H1 (cell line): ENCODE measurements around the gene TMEM130. TPM values are rescaled to one million over a fixed set of nuclear protein-coding genes. Genes with fewer than 3 reads are reported as not detected.
"Not testable (repeated sequence)": the region's sequence is repeated elsewhere in the genome, so short reads cannot be mapped to it uniquely, and the experiment has no call there.

Experiments used
- CTCF ChIA-PET: fragments of 300-600 bp; sonication (Branson Sonifier 250); formaldehyde crosslinking; loops from one replicate; lab custom pipeline; 2021; ENCODE audit not compliant: partially characterized antibody; lab: Charles Lee
- POLR2A ChIA-PET: fragments of 300-600 bp; sonication (Branson Sonifier 250); formaldehyde crosslinking; loops from one replicate; lab custom pipeline; 2021; ENCODE audit warnings: inconsistent platforms; ENCODE audit not compliant: partially characterized antibody; lab: Charles Lee
- DNase-seq, 2 experiments: peaks; one replicate each; pipeline versions ENCODE4 v3.0.0 to v3.0.0-alpha.2; 2010 to 2022; ENCODE audit warnings: low spot score in 2 of 2, low read depth in 1 of 2, mixed read lengths in 1 of 2
- FAIRE-seq: peaks from 2 replicates; lab custom pipeline; 2011; peaks lifted over from hg19 to GRCh38; lab: Jason Lieb, UNC
- H2AFZ ChIP-seq: 2 replicates; pipeline ENCODE4 v1.8.1; 2012; ENCODE audit warnings: low read length, inconsistent platforms
- H2AK5ac ChIP-seq: 2 replicates; pipeline ENCODE4 v1.6.1; 2013; ENCODE audit warnings: low read depth, low read length
- H2BK120ac ChIP-seq: replicated peaks from 2 replicates; pipeline ENCODE3; 2013; ENCODE audit warnings: low read depth, low read length, inconsistent platforms
- H2BK12ac ChIP-seq: 2 replicates; pipeline ENCODE4 v1.6.1; 2013; ENCODE audit warnings: low read depth, low read length
- H2BK15ac ChIP-seq: 2 replicates; pipeline ENCODE4 v1.6.1; 2013; ENCODE audit warnings: low read length
- H2BK20ac ChIP-seq: 2 replicates; pipeline ENCODE4 v1.6.1; 2013; ENCODE audit warnings: low read length
- H2BK5ac ChIP-seq: 2 replicates; pipeline ENCODE4 v1.6.1; 2013; ENCODE audit warnings: low read depth, low read length
- H3K14ac ChIP-seq: 2 replicates; pipeline ENCODE4 v1.6.1; 2013; ENCODE audit warnings: inconsistent platforms; ENCODE audit not compliant: insufficient read length
- H3K18ac ChIP-seq: 2 replicates; pipeline ENCODE4 v1.6.1; 2013; ENCODE audit warnings: low read length; ENCODE audit errors: extremely low read depth
- H3K23ac ChIP-seq: 2 replicates; pipeline ENCODE4 v1.6.1; 2013; ENCODE audit warnings: inconsistent platforms; ENCODE audit not compliant: insufficient read length
- H3K23me2 ChIP-seq: 2 replicates; pipeline ENCODE4 v1.6.1; 2013; ENCODE audit warnings: low read depth, low read length
- H3K27ac ChIP-seq: 2 replicates; pipeline ENCODE4 v1.6.1; 2011; ENCODE audit warnings: low read depth, low read length, inconsistent platforms
- H3K27me3 ChIP-seq, 4 experiments: replicated peaks in 1 of 4; 1 replicate in 1 of 4; 2 replicates in 3 of 4; pipeline versions ENCODE4 v1.6.1 to v1.8.1; 2011 to 2013; ENCODE audit warnings: low read length in 3 of 4, mild to moderate bottlenecking in 3 of 4, inconsistent platforms in 2 of 4, mixed read lengths in 2 of 4, moderate library complexity in 1 of 4; ENCODE audit not compliant: control insufficient read depth in 3 of 4, insufficient read depth in 3 of 4; ENCODE audit errors: extremely low read depth in 1 of 4
- H3K36me3 ChIP-seq, 4 experiments: 2 replicates each; pipeline versions ENCODE4 v1.6.1 to v1.8.1; 2011 to 2013; ENCODE audit warnings: mild to moderate bottlenecking in 4 of 4, low read length in 3 of 4, moderate library complexity in 2 of 4, control low read depth in 1 of 4, inconsistent platforms in 1 of 4; ENCODE audit not compliant: insufficient read depth in 4 of 4, control insufficient read depth in 2 of 4
- H3K4ac ChIP-seq: replicated peaks from 2 replicates; pipeline ENCODE3; 2013; ENCODE audit warnings: low read length, low read depth, mixed read lengths, inconsistent platforms; ENCODE audit not compliant: insufficient read length
- H3K4me1 ChIP-seq, 4 experiments: replicated peaks in 1 of 4; 1 replicate in 1 of 4; 2 replicates in 3 of 4; pipeline versions ENCODE4 v1.6.1 to v1.8.1; 2011 to 2013; ENCODE audit warnings: low read length in 3 of 4, inconsistent platforms in 2 of 4, mixed read lengths in 1 of 4; ENCODE audit not compliant: insufficient read depth in 4 of 4, control insufficient read depth in 3 of 4
- H3K4me2 ChIP-seq, 2 experiments: 2 replicates each; pipeline versions ENCODE4 v1.6.1 to v1.8.1; 2011 to 2013; ENCODE audit warnings: low read depth in 2 of 2, low read length in 2 of 2, control low read depth in 1 of 2, inconsistent platforms in 1 of 2, mild to moderate bottlenecking in 1 of 2; ENCODE audit not compliant: insufficient read depth in 1 of 2
- H3K4me3 ChIP-seq, 4 experiments: fragments of 200-600, 300-600 bp in 1 of 4; sonication (generic), shearing (Covaris generic), sonication (Bioruptor Twin) in 1 of 4; 2 replicates each; pipeline versions ENCODE4 v1.5.1 to v1.8.1; 2011 to 2016; ENCODE audit warnings: low read length in 4 of 4, low read depth in 3 of 4, control low read depth in 2 of 4, inconsistent platforms in 2 of 4, mild to moderate bottlenecking in 2 of 4, mixed read lengths in 1 of 4, moderate library complexity in 1 of 4; ENCODE audit not compliant: insufficient read depth in 2 of 4; ENCODE audit errors: extremely low read depth in 1 of 4
- H3K56ac ChIP-seq: replicated peaks from 2 replicates; pipeline ENCODE3; 2013; ENCODE audit warnings: low read depth, mild to moderate bottlenecking, mixed read lengths, low read length, inconsistent platforms; ENCODE audit not compliant: insufficient read length
- H3K79me1 ChIP-seq: 2 replicates; pipeline ENCODE4 v1.6.1; 2013; ENCODE audit warnings: low read depth, low read length, control low read depth
- H3K79me2 ChIP-seq, 2 experiments: 2 replicates each; pipeline versions ENCODE4 v1.6.1 to v1.8.1; 2012 to 2013; ENCODE audit warnings: low read length in 2 of 2, mild to moderate bottlenecking in 2 of 2, inconsistent platforms in 1 of 2; ENCODE audit not compliant: insufficient read depth in 2 of 2, control insufficient read depth in 1 of 2
- H3K9ac ChIP-seq, 4 experiments: replicated peaks in 1 of 4; 1 replicate in 1 of 4; 2 replicates in 3 of 4; pipeline versions ENCODE4 v1.6.1 to v1.8.1; 2011 to 2013; ENCODE audit warnings: low read depth in 3 of 4, low read length in 3 of 4, control low read depth in 2 of 4, mild to moderate bottlenecking in 2 of 4, moderate library complexity in 2 of 4, inconsistent platforms in 1 of 4; ENCODE audit errors: extremely low read depth in 1 of 4
- H3K9me3 ChIP-seq, 2 experiments: 2 replicates each; pipeline versions ENCODE4 v1.6.1 to v1.8.1; 2012 to 2013; ENCODE audit warnings: mild to moderate bottlenecking in 2 of 2, moderate library complexity in 2 of 2, control low read depth in 1 of 2, inconsistent platforms in 1 of 2, low read depth in 1 of 2, low read length in 1 of 2, mixed read lengths in 1 of 2; ENCODE audit not compliant: insufficient read depth in 2 of 2
- H4K20me1 ChIP-seq, 2 experiments: replicated peaks in 1 of 2; 2 replicates each; pipeline versions ENCODE3 to v1.8.1; 2011 to 2013; ENCODE audit warnings: inconsistent platforms in 2 of 2, low read length in 2 of 2, mild to moderate bottlenecking in 1 of 2; ENCODE audit not compliant: insufficient read depth in 2 of 2, control insufficient read depth in 1 of 2
- H4K5ac ChIP-seq: 2 replicates; pipeline ENCODE4 v1.6.1; 2013; ENCODE audit warnings: low read length, low read depth, mixed read lengths, inconsistent platforms; ENCODE audit not compliant: insufficient read length
- H4K8ac ChIP-seq: 2 replicates; pipeline ENCODE4 v1.8.0; 2013; ENCODE audit warnings: mild to moderate bottlenecking, moderate library complexity, low read length, inconsistent platforms; ENCODE audit not compliant: insufficient read depth; ENCODE audit errors: extremely low read depth
- H4K91ac ChIP-seq: replicated peaks from 2 replicates; pipeline ENCODE3; 2013; ENCODE audit warnings: low read length, mixed read lengths, inconsistent platforms; ENCODE audit not compliant: insufficient read length
- WGBS, 2 experiments: shearing (Covaris generic) in 1 of 2; methylation state at CpG; one replicate each; pipeline versions ENCODE4 v1.1.6 to v1.1.7; 2013 to 2015; ENCODE audit warnings: low lambda C conversion rate in 2 of 2, mixed read lengths in 2 of 2, inconsistent platforms in 1 of 2, low coverage in 1 of 2, missing lambda C conversion rate in 1 of 2; ENCODE audit not compliant: insufficient replicate concordance in 2 of 2, insufficient coverage in 1 of 2, insufficient read length in 1 of 2; ENCODE audit errors: extremely low coverage in 1 of 2, missing lambda C conversion rate in 1 of 2; 5-methylcytosine and 5-hydroxymethylcytosine counted together
- polyA plus RNA-seq, 7 experiments: library from polyadenylated mRNA; depleted of rRNA in 3 of 7; stranded (reverse) in 5 of 7; unstranded in 2 of 7; fragments of >200 nt in 5 of 7; fragments of 200-250 nt in 2 of 7; gene quantifications; 1 replicate in 5 of 7; 2 replicates in 1 of 7; 4 replicates in 1 of 7; pipeline versions ENCODE4 v1.2.1 to v1.2.3, GENCODE V29; 2011 to 2013; ENCODE audit warnings: missing spikeins in 2 of 7, mixed read lengths in 2 of 7
- total RNA-seq: library from RNA; stranded (reverse); fragmentation: NEBNext Ultra II Directional; extraction: Animal tissue kit (Norgen Biotek cat#: 25700); gene quantifications from 2 replicates; pipeline ENCODE4 v1.2.1, GENCODE V29; 2021

TMEM130 gene
- total and polyA plus RNA-seq, 2 of the 8 experiments (the other 6 are each of a cell fraction or from before 2014, with no cell fraction given), result 2.9 to 6.6 TPM

- H3K4ac ChIP-seq, H2BK20ac ChIP-seq, H3K27ac ChIP-seq, H3K23me2 ChIP-seq, H3K9ac ChIP-seq, H2BK120ac ChIP-seq, H2BK12ac ChIP-seq, FAIRE-seq, H3K23ac ChIP-seq, H2AFZ ChIP-seq, H3K27me3 ChIP-seq, H4K8ac ChIP-seq, H3K56ac ChIP-seq, H2BK5ac ChIP-seq, H2BK15ac ChIP-seq, H3K4me3 ChIP-seq, DNase-seq, H2AK5ac ChIP-seq, H4K91ac ChIP-seq, H3K18ac ChIP-seq, H4K5ac ChIP-seq, POLR2A ChIA-PET, H3K36me3 ChIP-seq, H3K79me2 ChIP-seq, H3K9me3 ChIP-seq, H3K79me1 ChIP-seq, H3K4me2 ChIP-seq, H3K4me1 ChIP-seq, H4K20me1 ChIP-seq, H3K14ac ChIP-seq: not testable (repeated sequence)
- WGBS, 2 experiments, result 82% methylated on average over 2 of the region's 2 CpGs; no CpG with 5 or more reads in 1 of the 2 experiments
- CTCF ChIA-PET, result interaction anchor here (0.6 to 24.2 kb wide), 30 partner anchors 10 to 563 kb away, joined by 3 to 365 read pairs (median 6); no protein-coding TSS in a partner anchor
Measured at GRCh38 chr7:98842552-98842951, 27.3 kb downstream of the TMEM130 start.
